Activated CD4-positive, alpha-beta T cell treated with anti-CD3 and anti-CD28 coated beads for 48 hours (primary cell): Measurements from ENCODE around the gene RCOR2.
"Not testable (repeated sequence)": the region's sequence is repeated elsewhere in the genome, so short reads cannot be mapped to it uniquely, and the experiment has no call there.

Experiments used
- DNase-seq: peaks from one replicate; pipeline ENCODE4 v3.0.0-alpha.2; 2020

RCOR2 gene

DNA sequence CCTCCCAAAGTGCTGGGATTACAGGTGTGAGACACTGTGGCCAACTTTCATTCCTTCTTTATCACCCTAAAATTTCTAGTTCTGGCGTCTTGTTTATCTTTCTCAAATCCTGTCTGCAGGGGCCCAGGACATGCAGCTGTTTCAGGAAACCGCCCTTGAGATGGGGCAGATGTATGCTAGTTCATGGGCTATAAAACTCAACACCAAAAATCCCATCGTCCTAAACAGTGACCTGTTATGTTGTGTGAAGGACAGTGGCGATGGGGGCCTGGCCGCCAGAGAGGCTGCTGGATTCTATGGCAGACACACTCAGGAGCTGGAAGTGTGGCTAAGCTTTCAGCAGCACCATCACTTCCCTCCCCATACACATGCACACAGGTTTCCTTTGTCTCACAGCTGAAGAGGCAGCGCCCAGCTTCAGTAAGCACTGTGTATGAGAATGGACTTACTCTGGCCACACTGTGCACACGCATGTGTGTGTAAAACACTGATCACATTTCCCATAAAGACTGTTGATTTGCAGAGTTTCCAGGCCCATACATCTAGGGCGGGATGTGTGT lies 41.4 kb downstream of the RCOR2 start:
- no peak for DNase-seq

DNA sequence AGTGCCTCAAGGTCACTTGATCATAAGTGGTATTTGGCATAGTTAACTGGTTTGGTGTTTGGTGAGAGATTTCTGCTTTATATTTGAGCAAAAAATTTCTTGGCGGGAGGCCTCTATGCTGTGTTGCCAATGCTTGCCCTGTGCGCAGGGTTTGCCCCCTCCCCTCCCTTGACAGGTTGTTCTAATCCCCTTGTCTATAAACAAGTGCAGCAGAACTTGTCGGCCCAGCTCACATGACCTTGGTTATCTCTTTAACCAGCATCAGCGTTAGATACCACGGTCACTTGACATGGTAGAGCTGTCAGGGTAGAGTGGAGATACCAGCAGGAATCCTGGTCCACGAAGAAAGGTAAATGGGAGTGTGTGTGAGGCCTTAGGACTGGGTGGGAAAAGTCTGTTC lies 42.5 kb downstream of the RCOR2 start:
- no peak for DNase-seq

DNA sequence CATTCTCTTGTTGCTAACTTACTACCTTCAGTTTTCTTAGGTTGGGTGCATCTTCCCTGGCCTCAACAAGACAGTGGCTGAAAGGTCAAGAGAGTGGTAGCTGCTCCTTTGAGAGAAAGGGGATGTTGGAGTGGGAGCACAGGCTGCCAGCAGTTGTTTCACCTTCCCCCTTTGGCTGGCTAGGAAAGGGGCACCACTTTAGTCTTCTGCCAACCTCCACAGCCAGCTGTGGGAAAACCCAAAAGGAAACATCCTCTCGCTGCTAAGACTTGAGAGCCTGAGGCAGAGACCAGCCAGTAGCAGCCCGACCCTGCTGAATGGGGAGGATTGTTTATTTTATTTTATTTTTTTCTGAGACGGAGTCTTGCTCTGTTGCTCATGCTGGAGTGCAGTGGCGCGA lies 43.7 kb downstream of the RCOR2 start:
- no peak for DNase-seq

DNA sequence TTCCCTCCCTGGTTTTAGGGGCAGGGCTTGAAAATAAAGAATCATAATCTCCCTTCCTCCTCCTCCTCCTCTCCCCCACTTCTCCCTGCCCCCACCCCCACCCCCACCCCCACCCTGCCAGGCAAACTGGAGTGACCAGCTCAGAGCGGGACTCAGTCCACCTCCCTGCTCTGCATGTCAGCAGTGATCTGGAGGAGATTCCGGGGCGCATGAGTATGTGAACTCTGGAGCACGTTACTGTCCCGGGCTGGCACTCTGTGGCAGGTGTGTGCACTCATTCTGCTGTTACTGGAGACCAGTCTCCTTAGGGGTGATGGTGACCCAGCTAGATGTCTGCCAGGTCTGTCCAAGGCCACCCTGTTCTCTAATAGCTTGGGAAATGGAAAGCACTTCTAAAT lies 44.2 kb downstream of the RCOR2 start:
- no peak for DNase-seq

DNA sequence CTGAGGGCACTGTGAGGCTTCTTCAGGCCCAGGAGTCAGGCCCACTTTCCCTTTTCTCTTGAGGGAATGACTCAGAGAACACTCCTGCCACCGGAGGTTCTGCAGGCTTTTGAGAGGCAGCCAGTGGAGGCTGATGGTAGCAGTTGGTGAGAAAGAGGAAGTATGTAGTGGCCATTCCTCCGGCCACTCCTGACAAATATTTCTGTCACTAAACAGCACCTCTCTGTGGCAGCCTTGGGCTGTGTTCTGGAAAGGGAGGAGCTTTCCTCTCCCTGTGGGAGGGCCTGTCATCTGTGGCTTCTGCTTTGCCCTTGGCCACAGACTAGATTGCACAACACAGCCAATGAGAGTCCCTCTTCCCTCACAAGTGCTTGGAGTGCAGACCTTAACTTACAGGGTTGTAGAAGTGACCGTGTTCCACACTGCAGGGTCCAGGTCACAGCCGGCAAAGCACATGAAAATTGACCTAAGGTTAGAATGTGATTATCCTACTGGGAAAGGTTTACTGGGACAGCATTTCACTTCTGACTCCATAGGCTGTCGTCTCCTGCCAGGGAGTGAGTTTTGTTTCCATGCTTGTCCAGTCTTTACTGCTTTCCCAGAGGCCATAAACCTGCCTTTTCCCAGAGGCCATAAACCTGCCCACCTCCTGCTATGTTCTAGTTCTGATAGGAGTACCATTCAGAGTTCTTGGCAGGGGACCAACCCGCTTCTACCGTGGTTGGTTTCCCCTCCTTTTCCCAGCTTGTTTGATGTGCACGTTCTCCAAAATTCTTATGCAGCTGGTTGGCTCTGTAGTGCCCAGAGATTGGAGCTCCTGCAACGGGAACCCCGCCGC lies 44.8 kb downstream of the RCOR2 start:
- peak; percentile 46 for DNase-seq

DNA sequence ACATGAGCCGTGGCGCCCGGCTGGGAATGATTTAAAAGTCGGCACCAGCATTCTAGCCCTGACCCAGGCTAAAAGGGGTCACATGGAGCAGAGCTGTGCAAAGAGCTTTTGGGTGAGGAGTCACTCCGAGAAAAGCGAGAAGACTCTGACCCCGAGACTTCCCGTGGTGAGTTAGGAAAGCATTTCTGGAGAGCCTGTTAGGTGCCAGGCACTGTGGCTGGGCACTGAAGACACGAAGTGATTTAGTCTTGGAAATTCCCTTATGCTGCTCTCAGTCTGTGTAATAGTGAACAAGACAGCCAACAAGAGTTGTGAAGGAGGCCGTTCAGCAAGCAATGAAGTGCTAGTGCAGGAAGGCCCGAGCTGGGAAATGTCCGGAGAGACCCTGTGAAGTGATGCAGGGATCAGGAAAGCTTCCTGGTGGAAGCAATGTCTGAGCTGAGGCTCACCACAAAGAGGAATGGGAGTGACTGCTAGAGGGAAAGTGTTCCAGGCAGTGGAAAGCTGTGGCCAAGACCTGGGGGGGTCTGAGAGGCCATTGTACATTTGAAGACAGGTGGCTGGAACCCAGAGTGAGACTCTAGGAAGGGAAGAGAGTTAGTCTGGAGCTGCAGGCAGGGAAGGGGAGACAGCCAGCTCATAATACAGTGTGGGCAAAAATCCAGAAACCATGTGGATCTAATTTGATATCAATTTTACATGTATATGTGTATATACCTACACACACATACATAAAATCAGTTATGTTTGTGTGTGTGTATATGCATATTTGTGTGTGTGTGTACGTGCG lies 46.4 kb downstream of the RCOR2 start:
- DNase-seq, result no peak

DNA sequence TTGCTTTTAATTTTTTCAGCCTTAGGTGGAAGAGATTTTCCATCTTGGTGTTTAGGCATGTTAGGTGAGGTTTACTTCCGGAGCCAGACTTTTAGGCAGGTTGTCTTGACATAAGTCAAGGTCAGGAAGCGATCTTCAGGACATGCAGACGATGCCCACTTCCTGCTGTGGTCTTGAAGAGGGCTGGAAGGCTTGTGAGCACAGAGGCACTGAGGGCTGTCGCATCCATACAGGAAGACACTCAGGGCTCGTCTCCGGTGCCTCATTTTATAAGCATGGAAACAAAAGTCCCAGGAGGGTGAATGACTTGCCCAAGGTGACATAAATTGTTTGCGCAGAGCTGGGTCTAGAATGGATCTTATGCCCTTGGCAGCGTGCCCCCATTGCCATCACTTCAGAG lies 47.3 kb downstream of the RCOR2 start:
- no peak for DNase-seq

DNA sequence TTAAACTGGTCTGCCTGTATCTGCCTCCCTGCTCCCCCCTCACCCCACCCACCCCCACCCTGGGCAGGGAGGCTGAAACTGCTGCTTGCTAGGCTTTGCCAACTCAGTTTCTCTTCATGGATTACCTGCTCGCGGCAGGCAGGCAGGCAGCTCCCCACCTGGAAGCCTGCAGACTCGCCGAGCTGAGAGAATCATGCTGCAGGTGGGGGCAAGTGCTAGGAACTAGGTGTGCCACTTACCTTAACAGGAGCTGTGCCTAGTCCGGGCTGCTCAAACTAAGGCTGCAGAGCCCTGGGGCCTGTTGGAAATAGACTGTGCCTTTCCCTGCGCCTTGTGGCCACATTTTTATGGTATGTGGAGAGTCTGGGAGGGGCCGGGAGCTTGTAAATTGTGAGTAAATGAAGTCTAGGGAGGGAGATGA lies 47.8 kb downstream of the RCOR2 start:
- DNase-seq, result no peak

DNA sequence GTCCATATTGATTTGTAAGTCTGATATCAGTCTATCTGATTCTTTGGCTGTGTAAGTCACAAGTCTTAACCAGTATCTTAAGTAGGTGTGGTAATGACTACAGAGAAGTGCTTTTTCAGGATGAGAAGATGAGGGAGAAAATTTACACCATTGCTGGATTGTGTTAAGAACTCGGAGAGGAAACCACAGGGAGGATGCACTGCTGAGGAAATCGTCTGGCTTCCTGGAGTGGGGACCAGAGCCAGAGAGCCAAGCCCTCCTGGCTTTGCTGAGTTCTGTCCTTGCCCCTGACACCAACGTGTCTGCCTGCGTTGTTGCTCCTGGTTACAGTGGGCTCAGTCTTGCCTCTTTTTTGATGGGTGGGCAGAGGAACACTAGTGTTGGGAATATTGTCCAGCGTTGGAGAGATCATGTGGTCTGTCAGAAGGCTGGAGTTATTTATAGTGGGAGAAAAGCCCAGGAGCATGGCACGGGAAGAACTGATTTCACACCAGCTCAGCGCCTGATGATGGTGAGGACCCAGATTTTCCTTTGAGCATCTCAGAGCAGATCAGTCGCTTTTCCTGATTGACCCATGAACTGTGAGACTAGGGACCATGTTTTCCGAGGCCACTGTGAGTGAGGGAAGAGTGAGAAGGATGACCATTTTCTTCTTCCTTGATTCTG lies 48.4 kb downstream of the RCOR2 start:
- DNase-seq, result no peak

DNA sequence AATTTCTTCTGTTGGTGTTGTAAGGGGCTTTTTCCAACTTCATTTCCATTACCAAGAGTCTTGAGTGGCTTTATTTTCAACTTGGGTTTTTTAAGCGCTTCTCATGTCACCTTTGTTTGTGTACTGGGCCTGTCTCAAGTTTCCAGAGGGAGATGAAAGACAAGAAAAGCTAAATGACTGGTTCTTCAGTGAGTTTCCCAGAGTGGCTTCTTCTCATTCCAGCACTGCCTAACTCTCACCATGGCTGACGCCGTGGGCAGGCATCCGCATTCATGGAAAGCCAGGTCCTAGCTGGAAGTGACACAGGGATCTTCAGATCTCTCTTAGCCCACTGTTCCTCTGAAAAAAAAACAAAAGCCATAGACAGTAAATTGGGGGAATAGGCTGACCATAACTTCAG lies 49.5 kb downstream of the RCOR2 start:
- DNase-seq, result no peak

DNA sequence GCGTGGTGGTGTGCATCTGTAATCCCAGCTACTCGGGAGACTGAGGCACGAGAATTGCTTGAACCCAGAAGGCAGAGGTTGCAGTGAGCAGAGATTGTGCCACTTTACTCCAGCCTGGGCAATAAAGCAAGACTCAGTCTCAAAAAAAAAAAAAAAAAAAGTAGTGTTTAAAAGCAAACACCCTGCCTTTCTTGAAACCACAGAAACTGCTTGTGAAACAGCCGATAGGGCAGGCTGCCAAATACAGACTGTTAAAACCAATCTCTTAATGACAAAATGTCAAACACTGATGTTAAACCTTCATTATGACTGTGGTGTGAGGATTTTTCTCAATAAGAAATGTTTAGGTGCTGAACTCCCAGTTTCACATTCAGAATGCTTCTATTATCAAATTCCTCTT lies 50.8 kb downstream of the RCOR2 start:
- peak; percentile 89 for DNase-seq

DNA sequence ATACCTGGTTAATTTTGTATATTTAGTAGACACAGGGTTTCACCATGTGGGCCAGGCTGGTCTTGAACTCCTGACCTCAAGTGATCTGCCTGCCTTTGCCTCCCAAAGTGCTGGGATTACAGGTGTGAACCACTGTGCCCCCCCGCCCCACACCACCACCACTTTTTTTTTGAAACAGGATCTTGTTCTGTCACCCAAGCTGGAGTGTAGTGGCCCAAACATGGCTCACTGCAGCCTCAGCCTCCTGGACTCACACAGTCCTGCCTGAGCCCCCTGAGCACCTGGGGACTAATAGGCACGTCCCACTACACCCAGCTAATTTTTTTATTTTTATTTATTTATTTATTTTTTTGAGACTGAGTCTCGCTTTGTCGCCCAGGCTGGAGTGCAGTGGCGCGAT lies 53.3 kb downstream of the RCOR2 start:
- DNase-seq, result not testable (repeated sequence)

DNA sequence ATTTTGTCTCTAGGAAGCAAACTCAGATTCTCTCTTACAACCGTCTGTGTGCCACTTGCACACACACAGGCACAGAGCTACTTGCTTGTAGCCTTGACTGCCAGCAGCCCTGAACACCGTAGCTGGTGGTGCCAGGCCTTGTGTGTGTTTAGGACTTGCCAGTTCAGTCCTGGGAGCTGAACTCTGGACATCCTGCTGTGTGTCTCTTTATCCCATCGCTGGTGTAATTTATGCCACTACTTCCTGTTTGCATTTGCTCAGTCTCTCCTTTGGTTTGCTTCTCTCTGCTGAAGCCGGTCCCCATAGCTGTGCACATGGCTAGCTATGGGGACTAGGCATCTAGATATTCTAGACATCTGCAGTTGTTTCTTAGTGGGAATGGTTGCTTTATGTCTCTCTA lies 54.0 kb downstream of the RCOR2 start:
- no peak for DNase-seq
